SK-N-SH treated with all-trans-retinoic acid at 6 μM for 48 hours (cell line): Measurements from ENCODE around the gene PGS1.

Experiments used
- ATAC-seq: fragments of 200-7000 bp; cut with Tn5 transposase; 3 replicates; pipeline ENCODE4 v1.9.1; 2020; ENCODE audit warnings: mild to moderate bottlenecking, moderate library complexity
- BACH2 ChIP-seq: fragments of 250-450 bp; sonication (Bioruptor Pico); IDR thresholded peaks from 2 replicates; pipeline ENCODE4 v1.9.0; 2021; ENCODE audit warnings: mild to moderate bottlenecking, borderline replicate concordance
- CSDC2 ChIP-seq: fragments of 250-450 bp; sonication (Bioruptor Pico); IDR thresholded peaks from 2 replicates; pipeline ENCODE4 v1.5.0; 2020; ENCODE audit warnings: mild to moderate bottlenecking, moderate library complexity
- ESRRG ChIP-seq: fragments of 250-450 bp; sonication (Bioruptor Pico); IDR thresholded peaks from 2 replicates; pipeline ENCODE4 v1.6.1; 2021; ENCODE audit warnings: mild to moderate bottlenecking
- ISL1 ChIP-seq: fragments of 250-450 bp; sonication (Bioruptor Pico); IDR thresholded peaks from 2 replicates; pipeline ENCODE4 v2.1.2; 2022; ENCODE audit warnings: mild to moderate bottlenecking, moderate library complexity
- OSR1 ChIP-seq: fragments of 250-450 bp; sonication (Bioruptor Pico); IDR thresholded peaks from 2 replicates; pipeline ENCODE4 v1.8.0; 2022; ENCODE audit warnings: moderate library complexity, mild to moderate bottlenecking, inconsistent platforms
- PPARA ChIP-seq: fragments of 250-450 bp; sonication (Bioruptor Pico); IDR thresholded peaks from 2 replicates; pipeline ENCODE4 v1.5.0; 2020; ENCODE audit warnings: mild to moderate bottlenecking, borderline replicate concordance
- SNAI2 ChIP-seq: fragments of 250-450 bp; sonication (Bioruptor Pico); IDR thresholded peaks from 2 replicates; pipeline ENCODE4 v1.5.0; 2020; ENCODE audit warnings: mild to moderate bottlenecking, moderate library complexity
- TCF4 ChIP-seq: fragments of 250-450 bp; sonication (Bioruptor Pico); IDR thresholded peaks from 2 replicates; pipeline ENCODE4 v1.8.0; 2021; ENCODE audit warnings: mild to moderate bottlenecking, moderate library complexity, borderline replicate concordance
- ZFP3 ChIP-seq: fragments of 250-450 bp; sonication (Bioruptor Pico); IDR thresholded peaks from 2 replicates; pipeline ENCODE4 v1.5.0; 2020; ENCODE audit warnings: mild to moderate bottlenecking, moderate library complexity
- ZFP30 ChIP-seq: fragments of 450-650 bp; formaldehyde crosslinking; IDR thresholded peaks from 2 replicates; pipeline ENCODE4 v1.5.0; 2022; ENCODE audit warnings: mild to moderate bottlenecking, moderate library complexity
- ZNF70 ChIP-seq: fragments of 450-650 bp; formaldehyde crosslinking; IDR thresholded peaks from 2 replicates; pipeline ENCODE4 v1.5.0; 2020; ENCODE audit warnings: mild to moderate bottlenecking, moderate library complexity
- ZNF8 ChIP-seq: fragments of 450-650 bp; formaldehyde crosslinking; IDR thresholded peaks from 2 replicates; pipeline ENCODE4 v1.5.0; 2020; ENCODE audit warnings: mild to moderate bottlenecking, moderate library complexity
- TF ChIP-seq, protein P1 (sequence below): fragments of 250-450 bp; sonication (Bioruptor Pico); IDR thresholded peaks from 2 replicates; pipeline ENCODE4 v1.8.0; 2020; ENCODE audit warnings: mild to moderate bottlenecking, moderate library complexity, borderline replicate concordance
- TF ChIP-seq, protein P2 (sequence below): fragments of 250-450 bp; sonication (Bioruptor Pico); IDR thresholded peaks from 2 replicates; pipeline ENCODE4 v1.5.1; 2021; ENCODE audit warnings: mild to moderate bottlenecking, moderate library complexity
- TF ChIP-seq, protein P3 (sequence below): fragments of 250-450 bp; sonication (Bioruptor Pico); IDR thresholded peaks from 2 replicates; pipeline ENCODE4 v1.5.0; 2020; ENCODE audit warnings: mild to moderate bottlenecking, moderate library complexity
- TF ChIP-seq, protein P4 (sequence below): fragments of 250-450 bp; sonication (Bioruptor Pico); IDR thresholded peaks from 2 replicates; pipeline ENCODE4 v1.8.0; 2021; ENCODE audit warnings: low read depth, mild to moderate bottlenecking, moderate library complexity, borderline replicate concordance
- TF ChIP-seq, protein P5 (sequence below): fragments of 250-450 bp; sonication (Bioruptor Pico); IDR thresholded peaks from 2 replicates; pipeline ENCODE4 v1.5.1; 2020; ENCODE audit warnings: low read depth, mild to moderate bottlenecking, moderate library complexity

PGS1 gene

DNA sequence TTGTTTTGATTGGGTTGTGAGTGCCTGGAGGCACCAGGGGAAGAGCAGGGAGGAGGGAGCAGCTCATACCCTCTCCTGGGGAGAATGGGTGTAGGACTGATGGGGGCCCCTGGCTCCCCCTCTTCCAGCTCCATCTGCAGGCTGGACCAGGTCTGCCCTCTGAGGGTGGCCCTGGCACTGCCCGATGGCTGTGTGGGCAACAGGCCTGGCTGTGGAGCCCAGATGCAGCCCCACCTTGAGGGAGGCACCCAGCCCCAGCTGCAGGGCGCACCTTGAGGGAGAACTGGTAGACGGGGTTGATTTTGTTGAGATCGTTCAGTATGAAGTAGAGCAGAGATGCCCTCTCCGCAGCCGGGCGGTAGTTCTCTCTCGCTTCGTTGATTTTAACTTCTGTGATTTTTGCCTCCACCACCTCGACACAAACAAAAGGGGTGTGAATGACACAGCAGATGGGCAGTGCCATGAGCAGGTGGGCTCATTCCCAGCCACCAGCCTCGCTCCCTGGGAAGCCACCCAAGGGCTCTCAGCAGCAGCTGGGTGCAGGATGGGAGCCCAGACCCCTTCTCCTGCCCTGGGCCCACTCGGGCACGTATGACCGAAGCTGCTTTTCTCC lies 71.6 kb downstream of the PGS1 start (continued):
- TF ChIP-seq ESRRG, result no peak

DNA sequence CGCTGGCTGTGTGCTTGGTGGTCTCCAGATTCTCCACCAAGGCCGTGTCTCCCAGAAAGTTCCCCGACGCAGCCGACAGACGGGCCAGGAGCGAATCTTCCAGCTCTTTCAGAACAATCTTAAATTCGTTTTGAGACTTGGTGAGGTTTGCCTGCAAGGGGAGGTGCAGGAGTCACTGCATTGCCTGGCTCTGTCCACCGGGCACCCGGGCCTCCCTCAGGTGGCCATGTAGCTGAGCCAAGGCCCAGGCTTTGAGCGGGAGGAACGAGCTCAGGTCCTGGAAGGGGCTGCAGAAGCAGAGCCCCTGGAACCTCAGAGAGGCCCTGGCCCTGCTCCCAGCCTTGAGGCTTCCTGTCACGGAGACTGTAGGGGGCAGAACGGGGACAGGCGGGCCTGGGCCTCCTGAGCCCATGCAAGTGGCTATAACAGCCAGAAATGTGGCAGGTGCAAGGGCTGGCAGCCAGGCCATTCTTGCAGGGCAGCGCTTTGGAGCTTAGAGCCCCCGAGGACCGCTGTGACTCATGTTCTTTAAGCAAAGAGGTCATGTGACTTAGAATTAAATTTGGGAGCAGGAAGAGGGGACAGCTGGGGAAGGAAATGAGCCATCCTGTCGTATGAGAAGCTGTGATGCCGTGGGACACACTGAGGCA lies 72.4 kb downstream of the PGS1 start:
- TF ChIP-seq ZFP3 (CRISPR knock-in tag), result no peak
- TF ChIP-seq, protein P1, sequence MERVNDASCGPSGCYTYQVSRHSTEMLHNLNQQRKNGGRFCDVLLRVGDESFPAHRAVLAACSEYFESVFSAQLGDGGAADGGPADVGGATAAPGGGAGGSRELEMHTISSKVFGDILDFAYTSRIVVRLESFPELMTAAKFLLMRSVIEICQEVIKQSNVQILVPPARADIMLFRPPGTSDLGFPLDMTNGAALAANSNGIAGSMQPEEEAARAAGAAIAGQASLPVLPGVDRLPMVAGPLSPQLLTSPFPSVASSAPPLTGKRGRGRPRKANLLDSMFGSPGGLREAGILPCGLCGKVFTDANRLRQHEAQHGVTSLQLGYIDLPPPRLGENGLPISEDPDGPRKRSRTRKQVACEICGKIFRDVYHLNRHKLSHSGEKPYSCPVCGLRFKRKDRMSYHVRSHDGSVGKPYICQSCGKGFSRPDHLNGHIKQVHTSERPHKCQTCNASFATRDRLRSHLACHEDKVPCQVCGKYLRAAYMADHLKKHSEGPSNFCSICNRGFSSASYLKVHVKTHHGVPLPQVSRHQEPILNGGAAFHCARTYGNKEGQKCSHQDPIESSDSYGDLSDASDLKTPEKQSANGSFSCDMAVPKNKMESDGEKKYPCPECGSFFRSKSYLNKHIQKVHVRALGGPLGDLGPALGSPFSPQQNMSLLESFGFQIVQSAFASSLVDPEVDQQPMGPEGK, result no peak
- no peak for TF ChIP-seq BACH2 (CRISPR knock-in tag)
- TF ChIP-seq PPARA (CRISPR knock-in tag), result no peak
- TF ChIP-seq, protein P2, sequence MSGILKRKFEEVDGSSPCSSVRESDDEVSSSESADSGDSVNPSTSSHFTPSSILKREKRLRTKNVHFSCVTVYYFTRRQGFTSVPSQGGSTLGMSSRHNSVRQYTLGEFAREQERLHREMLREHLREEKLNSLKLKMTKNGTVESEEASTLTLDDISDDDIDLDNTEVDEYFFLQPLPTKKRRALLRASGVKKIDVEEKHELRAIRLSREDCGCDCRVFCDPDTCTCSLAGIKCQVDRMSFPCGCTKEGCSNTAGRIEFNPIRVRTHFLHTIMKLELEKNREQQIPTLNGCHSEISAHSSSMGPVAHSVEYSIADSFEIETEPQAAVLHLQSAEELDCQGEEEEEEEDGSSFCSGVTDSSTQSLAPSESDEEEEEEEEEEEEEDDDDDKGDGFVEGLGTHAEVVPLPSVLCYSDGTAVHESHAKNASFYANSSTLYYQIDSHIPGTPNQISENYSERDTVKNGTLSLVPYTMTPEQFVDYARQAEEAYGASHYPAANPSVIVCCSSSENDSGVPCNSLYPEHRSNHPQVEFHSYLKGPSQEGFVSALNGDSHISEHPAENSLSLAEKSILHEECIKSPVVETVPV (CRISPR knock-in tag), result no peak
- TF ChIP-seq ZFP30 (CRISPR knock-in tag), result no peak
- no peak for TF ChIP-seq ZNF70 (CRISPR knock-in tag)
- TF ChIP-seq, protein P3, sequence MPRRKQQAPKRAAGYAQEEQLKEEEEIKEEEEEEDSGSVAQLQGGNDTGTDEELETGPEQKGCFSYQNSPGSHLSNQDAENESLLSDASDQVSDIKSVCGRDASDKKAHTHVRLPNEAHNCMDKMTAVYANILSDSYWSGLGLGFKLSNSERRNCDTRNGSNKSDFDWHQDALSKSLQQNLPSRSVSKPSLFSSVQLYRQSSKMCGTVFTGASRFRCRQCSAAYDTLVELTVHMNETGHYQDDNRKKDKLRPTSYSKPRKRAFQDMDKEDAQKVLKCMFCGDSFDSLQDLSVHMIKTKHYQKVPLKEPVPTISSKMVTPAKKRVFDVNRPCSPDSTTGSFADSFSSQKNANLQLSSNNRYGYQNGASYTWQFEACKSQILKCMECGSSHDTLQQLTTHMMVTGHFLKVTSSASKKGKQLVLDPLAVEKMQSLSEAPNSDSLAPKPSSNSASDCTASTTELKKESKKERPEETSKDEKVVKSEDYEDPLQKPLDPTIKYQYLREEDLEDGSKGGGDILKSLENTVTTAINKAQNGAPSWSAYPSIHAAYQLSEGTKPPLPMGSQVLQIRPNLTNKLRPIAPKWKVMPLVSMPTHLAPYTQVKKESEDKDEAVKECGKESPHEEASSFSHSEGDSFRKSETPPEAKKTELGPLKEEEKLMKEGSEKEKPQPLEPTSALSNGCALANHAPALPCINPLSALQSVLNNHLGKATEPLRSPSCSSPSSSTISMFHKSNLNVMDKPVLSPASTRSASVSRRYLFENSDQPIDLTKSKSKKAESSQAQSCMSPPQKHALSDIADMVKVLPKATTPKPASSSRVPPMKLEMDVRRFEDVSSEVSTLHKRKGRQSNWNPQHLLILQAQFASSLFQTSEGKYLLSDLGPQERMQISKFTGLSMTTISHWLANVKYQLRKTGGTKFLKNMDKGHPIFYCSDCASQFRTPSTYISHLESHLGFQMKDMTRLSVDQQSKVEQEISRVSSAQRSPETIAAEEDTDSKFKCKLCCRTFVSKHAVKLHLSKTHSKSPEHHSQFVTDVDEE (CRISPR knock-in tag), result no peak
- no peak for TF ChIP-seq TCF4 (CRISPR knock-in tag)
- TF ChIP-seq ZNF8 (CRISPR knock-in tag), result no peak
- TF ChIP-seq ISL1 (CRISPR knock-in tag), result no peak
- ATAC-seq, result no peak; the same call in 2 of the 3 replicates

DNA sequence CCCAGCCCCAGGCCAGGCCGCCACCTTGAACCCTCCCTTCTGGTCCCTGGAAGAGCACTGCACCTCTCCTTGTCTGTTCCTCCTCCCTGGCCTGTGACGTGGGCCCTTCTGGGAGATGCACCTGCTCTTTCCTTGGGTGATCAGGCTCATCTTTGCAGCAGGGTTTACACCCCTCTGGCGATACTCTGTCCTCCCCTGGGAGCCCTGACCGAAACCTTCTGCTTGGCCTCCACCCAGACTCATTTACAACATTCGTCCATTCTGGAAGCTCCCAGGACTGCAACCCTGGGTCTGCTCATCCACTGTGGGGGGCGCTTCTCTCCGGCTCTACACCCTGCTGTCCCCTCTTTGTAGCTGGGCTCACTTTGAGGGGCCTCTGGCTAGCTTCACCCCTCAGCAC lies 73.3 kb downstream of the PGS1 start:
- TF ChIP-seq, protein P4, sequence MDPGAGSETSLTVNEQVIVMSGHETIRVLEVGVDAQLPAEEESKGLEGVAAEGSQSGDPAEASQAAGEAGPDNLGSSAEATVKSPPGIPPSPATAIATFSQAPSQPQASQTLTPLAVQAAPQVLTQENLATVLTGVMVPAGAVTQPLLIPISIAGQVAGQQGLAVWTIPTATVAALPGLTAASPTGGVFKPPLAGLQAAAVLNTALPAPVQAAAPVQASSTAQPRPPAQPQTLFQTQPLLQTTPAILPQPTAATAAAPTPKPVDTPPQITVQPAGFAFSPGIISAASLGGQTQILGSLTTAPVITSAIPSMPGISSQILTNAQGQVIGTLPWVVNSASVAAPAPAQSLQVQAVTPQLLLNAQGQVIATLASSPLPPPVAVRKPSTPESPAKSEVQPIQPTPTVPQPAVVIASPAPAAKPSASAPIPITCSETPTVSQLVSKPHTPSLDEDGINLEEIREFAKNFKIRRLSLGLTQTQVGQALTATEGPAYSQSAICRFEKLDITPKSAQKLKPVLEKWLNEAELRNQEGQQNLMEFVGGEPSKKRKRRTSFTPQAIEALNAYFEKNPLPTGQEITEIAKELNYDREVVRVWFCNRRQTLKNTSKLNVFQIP (CRISPR knock-in tag), result no peak
- TF ChIP-seq, protein P3 (CRISPR knock-in tag), result no peak
- TF ChIP-seq, protein P2 (CRISPR knock-in tag), result no peak
- TF ChIP-seq ISL1 (CRISPR knock-in tag), result no peak
- TF ChIP-seq, protein P5, sequence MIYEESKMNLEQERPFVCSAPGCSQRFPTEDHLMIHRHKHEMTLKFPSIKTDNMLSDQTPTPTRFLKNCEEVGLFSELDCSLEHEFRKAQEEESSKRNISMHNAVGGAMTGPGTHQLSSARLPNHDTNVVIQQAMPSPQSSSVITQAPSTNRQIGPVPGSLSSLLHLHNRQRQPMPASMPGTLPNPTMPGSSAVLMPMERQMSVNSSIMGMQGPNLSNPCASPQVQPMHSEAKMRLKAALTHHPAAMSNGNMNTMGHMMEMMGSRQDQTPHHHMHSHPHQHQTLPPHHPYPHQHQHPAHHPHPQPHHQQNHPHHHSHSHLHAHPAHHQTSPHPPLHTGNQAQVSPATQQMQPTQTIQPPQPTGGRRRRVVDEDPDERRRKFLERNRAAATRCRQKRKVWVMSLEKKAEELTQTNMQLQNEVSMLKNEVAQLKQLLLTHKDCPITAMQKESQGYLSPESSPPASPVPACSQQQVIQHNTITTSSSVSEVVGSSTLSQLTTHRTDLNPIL, result no peak
- no peak for TF ChIP-seq TCF4 (CRISPR knock-in tag)
- TF ChIP-seq CSDC2 (CRISPR knock-in tag), result no peak
- TF ChIP-seq ZFP30 (CRISPR knock-in tag), result no peak
- TF ChIP-seq SNAI2 (CRISPR knock-in tag), result no peak
- TF ChIP-seq ZNF70 (CRISPR knock-in tag), result no peak
- no peak for TF ChIP-seq OSR1
- ATAC-seq, result no peak
